ENCODE data around the gene NRGN.

Gene NRGN

DNA sequence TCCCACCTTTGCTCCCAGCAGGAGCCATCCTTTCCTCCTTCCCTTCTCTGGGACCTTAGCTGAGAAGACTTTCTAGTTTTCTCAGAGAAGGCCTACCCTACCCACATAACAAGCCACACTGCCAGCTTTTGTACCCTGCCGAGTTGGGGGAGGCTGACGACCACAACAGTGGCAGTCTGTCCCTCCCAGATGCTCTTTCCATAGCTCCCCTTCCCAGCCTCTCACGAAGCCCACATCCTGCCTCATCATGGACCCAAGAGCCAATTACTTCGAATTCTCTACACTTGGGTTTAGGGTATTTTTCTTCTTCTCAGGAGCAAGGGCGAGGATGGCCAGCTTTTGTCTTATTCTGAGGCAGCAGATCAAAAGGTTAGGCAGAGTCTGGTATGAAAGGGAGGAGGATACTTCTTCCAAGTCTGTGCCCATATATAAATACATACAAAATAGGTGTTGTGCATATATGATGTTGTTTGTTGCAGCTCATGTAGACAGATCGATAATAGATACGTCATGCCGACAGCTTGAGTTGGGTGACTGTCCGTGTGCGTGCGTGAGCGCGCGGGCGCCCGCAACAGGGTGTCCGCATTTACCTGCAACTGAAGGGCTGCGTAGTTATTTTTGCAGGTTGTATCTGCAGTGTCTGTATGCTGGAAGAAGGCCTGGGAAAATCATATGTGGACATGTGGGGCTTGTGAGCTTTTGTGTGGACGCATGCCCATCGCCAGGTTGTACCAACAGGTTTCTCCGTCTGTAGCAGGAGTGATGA lies 846 bp upstream of the NRGN start:
- no peak for DNase-seq (ENCODE audit: low read depth in 1 of 2, low spot score in 1 of 2)

DNA sequence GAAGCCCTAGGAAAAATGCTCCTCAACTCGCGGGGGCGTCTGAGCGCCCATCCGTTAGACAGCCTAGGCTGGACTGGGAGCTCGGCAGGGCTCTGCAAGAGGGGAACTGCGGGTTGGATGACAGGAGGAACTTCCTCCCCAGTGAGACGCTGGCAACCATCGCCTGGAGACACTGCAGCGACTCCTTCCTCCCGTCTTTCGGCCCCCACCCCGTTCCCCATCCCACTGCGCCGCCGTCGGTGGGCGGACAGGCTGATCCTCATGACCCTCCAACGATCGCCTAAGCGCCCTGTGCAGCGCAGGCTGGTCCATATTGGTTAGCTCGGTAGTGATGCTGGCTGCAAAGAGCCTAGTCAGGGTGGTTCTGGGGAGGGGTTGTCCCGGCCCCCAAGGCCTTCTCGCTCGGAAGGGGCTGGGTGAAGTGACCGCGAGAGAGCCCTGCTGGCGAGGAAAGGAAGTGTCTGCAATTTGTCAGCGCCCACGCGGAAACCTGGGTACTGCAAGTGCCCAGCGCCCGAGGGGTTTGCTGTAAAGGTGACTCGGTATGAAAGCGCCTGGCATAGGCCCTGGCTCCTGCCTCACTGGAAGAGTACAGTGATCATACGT lies 638 bp downstream of the NRGN start:
- no peak for DNase-seq (ENCODE audit: low read depth in 1 of 2, low spot score in 1 of 2)

DNA sequence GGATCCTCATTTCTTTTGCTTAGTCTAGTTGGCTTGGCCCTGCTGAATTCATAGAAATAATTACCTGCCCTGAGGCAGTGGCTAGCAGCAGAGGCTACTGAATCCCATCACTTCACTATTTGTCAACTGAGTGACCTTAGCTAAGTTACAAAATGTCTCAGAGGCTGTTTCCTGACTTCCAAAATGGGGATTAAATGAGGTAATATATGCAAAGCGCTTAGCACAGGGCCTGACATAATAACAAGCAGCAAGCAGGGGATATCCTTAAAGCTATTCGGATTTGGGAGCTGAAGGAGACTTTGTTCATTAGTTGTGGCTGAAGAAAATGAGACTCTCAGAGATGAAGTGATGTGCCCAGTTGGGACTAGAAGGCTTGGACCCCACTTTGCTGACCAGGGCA lies 2.8 kb downstream of the NRGN start:
- DNase-seq (ENCODE audit: low read depth in 1 of 2, low spot score in 1 of 2), result no peak

DNA sequence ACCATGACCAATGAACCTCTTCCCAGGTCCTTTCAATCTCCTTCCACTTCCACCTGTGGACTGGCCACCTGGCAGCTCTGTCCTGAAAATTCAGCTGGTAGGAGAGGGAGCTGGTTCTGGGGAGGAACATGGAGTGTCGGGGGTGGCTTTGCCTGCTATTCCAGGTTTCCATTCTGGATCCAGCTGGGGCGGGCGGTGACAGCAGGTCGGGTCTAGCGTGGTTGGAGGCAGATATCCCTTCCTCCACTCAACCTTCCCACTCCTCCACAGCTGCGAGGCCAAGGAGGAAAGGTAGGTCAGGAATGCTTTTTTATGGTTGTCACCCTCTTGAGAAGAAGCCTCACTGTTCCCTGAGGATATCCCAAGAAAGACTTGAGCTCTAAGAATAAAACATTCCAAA lies 3.3 kb downstream of the NRGN start:
- DNase-seq (ENCODE audit: low read depth in 1 of 2, low spot score in 1 of 2), result no peak

DNA sequence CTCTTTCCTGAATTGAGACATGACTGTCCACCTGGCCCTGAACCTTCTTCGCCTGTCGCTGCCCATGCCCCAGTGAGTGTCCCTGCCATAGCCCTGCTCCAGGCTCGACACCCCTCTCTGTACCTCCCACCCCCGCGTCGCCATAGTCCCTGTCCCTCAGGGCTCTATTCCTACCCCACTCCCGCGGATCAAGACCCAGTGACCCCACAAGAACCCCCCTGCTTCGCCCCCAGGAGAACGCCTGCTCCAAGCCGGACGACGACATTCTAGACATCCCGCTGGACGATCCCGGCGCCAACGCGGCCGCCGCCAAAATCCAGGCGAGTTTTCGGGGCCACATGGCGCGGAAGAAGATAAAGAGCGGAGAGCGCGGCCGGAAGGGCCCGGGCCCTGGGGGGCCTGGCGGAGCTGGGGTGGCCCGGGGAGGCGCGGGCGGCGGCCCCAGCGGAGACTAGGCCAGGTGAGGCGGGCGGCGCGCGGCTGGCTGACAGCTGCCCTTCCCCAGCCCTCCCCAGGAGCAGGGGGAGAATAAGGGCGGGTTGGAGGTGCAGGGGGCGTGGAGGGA lies 5.6 kb downstream of the NRGN start:
- no peak for DNase-seq (ENCODE audit: low read depth in 1 of 2, low spot score in 1 of 2)

DNA sequence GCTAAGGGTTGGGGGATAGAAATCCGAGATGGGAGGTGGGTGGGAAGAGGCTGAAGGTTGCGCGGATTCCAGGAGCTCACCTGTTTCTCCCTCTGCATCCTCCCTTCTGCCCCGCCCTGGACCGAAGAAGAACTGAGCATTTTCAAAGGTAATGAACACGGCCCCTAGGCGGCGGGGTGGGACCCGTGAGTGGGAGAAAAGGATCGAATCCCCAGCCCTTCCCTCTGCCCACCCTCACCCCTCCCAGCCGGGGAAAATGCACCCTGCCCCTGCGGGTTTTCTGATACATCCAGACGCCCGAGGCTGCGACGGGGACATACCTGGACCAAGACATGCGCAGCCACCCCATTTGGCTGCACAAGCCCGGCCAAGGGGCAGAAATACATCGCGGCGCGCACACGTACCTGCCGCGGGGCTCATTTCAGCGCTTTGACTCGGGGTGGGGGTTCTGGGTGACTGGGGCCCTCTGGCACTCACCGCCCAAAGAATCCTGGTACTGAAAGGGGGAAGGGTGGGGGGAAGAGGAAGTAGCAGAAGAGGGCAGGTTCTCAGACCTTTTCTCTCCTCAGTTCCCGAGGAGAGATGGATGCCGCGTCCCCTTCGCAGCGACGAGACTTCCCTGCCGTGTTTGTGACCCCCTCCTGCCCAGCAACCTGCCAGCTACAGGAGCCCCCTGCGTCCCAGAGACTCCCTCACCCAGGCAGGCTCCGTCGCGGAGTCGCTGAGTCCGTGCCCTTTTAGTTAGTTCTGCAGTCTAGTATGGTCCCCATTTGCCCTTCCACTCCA lies 6.3 kb downstream of the NRGN start:
- DNase-seq (ENCODE audit: low read depth in 1 of 2, low spot score in 1 of 2), result no peak

DNA sequence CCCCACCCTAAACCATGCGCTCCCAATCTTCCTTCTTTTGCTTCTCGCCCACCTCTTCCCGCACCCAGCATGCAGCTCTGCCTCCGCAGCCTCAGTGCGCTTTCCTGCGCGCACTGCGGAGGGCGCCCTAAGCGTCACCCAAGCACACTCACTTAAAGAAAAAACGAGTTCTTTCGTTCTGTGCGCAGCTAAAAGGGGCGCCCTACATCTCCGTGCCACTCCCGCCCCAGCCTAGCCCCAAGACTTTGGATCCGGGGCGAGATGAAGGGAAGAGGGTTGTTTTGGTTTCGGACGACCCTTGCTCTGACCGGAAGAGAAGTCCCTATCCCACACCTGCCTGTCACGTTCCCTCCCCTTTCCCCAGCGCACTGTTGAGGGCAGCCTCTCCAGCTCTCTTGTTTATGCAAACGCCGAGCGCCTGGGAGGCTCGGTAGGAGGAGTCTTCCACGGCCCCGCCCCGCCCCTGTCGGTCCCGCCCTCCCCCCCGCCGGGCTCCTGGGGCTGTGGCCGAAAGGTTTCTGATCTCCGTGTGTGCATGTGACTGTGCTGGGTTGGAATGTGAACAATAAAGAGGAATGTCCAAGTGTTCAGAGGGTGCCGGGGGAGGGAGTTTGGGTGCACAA lies 7.0 kb downstream of the NRGN start:
- peak; percentile 63 to 67 for DNase-seq (ENCODE audit: low read depth in 1 of 2, low spot score in 1 of 2)

DNA sequence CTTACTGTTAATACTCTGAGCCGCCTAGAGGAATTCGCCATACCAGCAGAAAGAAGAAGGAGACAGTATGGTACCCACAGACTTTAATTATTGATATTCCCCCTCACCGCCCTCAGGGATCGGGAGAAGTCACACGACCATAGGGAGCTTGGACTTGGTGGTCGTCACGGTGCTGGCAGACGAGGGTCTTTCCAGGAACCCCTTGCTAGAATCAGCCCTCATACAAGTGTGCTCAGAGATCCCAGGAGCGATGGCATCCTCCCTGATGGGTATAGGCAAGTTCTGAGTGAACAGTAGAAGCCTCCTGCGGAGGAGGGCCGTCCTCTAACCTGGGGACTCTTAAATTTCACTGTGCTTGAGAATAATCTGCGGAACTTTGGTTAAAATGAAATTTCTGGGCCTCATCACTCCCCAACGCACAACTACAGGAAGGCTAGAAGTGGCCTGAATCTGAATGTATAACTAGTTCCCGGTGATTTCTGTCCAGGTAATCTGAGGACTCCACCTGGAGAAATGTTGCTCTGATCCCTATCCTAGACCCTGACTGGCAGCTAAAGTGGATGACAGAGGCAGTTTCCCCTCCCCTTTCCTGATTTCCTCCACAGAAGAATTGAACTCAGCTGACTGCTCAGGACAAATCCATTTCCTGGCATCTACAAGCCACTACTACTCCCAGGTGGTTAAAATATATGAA lies 7.8 kb downstream of the NRGN start:
- DNase-seq (ENCODE audit: low read depth in 1 of 2, low spot score in 1 of 2), result no peak

DNA sequence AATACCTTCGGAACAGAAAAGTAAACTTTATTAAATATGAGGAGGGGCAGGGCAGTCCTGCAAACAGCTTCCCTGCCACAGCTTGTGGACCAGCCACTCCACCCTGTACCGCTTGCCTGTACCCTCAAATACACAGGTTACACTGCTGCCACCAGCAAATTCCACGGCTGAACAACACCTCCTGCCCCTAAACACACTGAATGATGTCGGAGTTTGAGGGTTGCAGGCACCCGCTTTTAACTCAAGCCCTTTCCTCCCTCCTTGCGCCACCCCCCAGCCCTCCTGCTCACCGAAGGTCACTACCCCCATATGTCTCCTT lies 8.3 kb downstream of the NRGN start:
- DNase-seq (ENCODE audit: low read depth in 1 of 2, low spot score in 1 of 2), result no peak

DNA sequence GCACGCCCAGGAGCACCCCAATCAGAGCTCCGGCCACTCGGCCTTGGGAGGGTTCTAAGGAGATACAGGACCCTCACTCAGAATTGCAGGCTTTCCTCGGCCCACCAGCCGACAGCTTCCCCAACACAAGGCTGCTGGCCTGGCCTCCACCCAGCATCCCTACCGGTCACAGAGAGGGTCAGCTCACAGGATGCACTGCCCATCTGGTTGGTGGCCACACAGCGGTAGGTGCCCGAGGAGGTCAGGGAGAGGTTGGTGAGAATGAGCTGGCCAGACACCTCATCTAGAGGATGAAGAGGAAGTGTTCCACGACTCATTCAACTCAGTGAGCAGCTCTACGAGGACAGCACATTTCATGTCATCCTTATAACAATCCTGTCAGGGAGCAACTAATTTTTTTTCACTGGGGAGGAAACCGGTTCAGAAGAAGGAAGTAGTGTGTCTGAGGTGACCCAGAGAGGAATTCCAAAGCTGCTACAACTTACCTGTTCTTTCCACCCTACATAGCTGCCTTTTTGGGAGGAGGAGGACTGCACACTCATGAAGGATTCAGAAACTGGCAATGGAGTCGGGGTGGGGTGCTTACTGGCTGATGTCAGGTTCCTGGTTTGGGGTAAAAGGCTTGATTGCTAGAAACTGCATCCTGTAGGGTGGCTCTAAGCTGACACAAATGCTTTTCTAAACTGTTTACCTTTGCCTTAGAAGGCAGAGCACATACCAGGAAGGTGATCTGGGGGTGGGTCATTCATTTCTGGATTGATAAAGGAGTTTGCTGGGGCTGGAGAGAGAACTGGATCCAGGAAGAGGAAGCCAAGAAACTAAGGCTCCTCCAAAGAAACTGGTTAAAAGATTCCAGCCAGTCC lies 9.0 kb downstream of the NRGN start:
- DNase-seq (ENCODE audit: low read depth in 1 of 2, low spot score in 1 of 2), result no peak

DNA sequence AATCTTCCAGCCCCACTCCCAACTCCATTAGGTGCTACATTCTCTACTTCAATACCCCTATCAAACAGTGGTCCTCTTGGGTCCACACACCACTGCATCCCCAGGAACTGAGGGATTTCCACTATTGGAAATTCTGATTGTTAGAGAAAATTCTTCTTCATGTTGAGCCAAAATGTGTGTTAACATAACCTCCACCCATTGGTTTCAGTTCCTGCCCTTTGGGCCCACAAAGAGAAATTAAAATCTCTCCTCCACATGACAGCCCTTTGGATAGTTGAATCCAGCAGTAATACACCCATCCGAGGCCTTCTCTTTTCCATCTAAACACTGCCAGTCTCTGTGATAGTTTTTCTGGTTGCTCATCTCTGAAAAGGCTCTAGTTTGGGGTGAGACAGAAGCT lies 10.2 kb downstream of the NRGN start:
- no peak for DNase-seq (ENCODE audit: low read depth in 1 of 2, low spot score in 1 of 2)

DNA sequence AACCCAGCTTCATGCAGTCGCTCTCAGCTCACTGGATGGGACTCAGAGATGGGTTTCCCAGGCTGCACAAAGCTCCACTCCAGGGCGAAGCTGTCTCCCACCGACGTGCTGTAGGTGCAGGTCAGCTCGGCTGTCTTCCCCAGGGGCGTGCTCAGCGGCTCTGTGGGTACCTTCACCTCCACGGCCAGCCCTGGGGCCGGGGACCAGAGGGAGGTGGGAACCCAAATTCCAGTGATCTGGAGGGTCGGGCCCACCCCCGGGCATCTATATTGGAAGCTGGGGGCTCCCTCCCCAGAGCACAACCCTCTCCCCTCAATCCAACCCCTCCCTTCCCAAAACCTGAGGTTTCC lies 11.6 kb downstream of the NRGN start:
- no peak for DNase-seq (ENCODE audit: low read depth in 1 of 2, low spot score in 1 of 2)

DNA sequence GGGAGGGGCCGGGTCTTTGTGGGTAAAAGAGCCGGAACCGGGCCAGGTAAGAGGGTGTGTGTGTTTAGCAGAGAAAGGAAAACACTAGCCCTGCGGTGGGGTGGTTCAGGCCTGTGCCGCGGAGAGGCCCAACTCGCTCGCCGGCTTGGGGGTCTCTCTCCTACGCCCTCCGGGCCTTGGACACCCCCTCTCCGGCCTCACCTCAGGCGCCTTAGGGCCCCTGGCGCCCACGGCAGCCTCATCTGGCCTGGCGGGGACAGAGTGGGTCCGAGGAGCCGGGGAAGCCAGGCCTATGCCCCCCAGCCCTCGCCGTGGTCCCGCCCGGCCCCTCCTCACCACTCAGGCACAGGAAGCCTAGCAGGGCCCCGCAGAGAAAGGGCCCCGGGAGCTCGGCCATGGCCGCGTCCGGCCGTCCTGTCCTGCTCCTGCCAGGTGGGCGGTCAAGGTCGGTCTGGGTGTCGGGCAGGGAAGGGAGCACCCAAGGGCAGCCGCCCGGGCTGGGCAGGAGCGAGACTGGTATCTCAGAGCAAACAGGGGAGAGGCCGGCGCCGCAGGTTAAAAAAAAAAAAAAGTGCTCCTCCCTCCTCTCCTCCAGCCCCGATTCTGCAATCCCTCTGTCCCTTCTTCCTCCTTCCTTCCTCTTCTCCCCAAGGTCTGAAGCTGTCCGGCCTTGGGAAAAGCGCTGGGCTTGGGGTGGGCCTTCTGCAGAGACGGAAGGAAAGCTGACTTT lies 12.2 kb downstream of the NRGN start, which contains the start of gene VSIG2:
Gene VSIG2 (minus strand): TSS at position 515 of the 730 bp plus-strand sequence. CDS start 118 bp downstream, at position 397.
- DNase-seq (ENCODE audit: low read depth in 1 of 2, low spot score in 1 of 2), result no peak

DNA sequence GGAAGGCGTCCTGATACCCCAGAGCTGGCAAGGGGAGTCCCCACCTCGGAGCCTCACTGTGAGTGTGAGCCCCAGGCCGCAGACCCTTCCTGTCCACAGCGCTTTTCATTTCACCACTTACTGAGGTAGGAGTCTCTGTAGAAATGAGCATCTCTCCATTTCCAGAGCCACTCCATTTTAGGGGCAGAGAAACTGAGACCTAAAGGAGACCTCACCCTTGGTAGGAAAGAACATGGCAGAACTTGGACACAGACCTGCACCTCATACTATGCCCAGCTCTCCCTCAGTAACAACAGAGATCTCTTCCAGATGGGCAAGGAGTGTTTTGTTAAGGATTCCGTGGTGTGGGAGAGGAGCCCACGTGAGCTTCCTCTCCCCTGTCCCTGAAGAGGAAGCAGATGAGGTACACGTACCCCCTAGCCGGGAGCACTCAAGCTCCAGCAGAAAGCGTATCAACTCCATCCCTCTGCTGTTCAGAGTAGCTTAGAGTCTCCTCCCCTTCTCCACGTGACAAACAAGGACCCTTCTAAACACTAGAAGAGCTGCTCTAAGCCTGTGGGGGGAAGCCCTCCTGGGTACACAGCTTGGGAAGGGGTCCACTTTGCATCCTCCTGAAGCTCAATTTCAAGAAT lies 12.8 kb downstream of the NRGN start:
- no peak for DNase-seq (ENCODE audit: low read depth in 1 of 2, low spot score in 1 of 2)

DNA sequence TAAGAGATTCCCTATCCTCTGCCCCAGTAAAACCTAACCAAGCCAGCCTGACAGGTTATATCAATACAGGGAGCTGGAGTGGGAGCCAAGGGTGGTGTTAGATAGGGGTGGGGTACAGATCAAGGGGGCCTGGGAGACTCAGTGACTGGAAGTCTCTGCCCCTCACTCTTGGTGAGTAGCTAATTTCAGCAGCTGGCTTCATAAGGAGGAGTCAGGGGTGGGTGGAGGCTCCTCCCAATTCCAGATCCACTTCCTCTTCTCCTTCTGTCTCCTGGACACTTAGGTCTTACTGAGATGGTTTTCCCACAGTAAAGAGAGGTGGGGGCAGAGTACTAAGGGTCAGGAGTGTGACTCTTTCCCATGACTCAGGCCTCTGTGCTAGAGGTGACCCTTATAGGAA lies 13.5 kb downstream of the NRGN start:
- DNase-seq (ENCODE audit: low read depth in 1 of 2, low spot score in 1 of 2), result no peak

DNA sequence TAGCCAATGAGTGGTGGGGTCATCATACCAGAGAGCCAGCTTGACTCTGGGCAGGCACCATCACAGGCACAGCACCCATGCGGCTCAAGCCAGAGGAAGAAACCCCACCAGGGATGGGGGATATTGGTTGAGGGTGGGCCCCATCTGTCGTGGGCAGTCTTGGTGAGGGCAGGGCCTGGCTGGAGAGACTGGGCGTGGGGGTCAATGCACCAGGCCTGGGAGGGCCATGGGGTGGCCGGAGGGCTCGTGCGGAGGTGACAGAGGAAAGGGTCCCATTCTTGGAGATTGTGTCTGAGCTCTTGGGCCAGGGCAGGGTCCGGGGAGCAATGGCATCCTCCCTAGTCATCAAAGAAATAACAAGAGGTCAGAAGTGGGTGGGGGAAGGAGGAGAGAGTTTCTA lies 13.9 kb downstream of the NRGN start:
- DNase-seq (ENCODE audit: low read depth in 1 of 2, low spot score in 1 of 2), result no peak

DNA sequence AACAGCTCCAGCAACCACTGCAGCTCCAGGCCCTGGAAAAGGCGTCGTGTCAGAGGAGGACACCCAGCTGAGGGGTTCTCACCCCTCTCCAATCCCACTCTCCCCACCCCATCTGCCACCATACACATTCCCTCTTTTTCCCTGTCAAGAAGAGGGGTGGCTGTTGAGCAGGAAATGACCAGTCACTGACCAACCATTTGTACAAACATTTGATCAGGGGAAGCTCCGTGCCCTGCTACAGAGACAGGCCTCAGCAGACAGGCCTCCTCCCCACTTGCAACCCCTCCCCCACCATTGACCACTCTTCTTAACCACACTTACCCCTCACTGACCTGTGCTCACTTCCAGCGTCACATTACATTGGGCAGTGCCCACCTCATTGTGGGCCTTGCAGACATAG lies 14.6 kb downstream of the NRGN start:
- DNase-seq (ENCODE audit: low read depth in 1 of 2, low spot score in 1 of 2), result no peak

DNA sequence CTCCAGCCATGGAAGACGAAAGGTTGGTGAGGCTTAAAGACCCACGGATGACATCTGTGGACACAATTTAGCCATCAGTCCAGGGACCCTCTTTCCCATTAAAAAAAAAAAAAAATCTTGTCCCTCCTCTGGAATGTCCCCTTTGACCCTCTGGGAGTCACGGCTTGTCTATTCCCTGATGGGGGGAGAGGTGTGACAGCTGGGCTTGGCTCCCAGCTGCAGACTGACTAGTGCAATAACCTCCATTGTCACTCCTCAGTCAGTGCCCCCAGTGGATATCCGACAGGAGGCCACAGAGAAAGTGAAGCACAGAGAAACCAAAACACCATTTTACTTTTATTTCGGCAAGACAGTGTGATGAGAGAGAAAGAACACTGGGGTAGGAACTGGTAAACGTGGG lies 15.0 kb downstream of the NRGN start:
- DNase-seq (ENCODE audit: low read depth in 1 of 2, low spot score in 1 of 2), result no peak

Data from activated T-helper 1 cell treated with anti-CD3 and anti-CD28 coated beads, Interleukin-2, amount 50 U/mL, for 16 hours (primary cell).